AG09319 (cell line): ENCODE results near the gene AGMO.

ENCODE experiments used
- DNase-seq: peaks from one replicate; pipeline ENCODE4 v3.0.0-alpha.2; 2010; ENCODE audit warnings: low read depth; ENCODE audit errors: extremely low read depth
- CTCF ChIP-seq: IDR thresholded peaks from 2 replicates; pipeline ENCODE4 v1.5.1; 2011; ENCODE audit warnings: low read depth, mild to moderate bottlenecking, inconsistent platforms, low read length, moderate library complexity

The AGMO gene

GRCh38 chr7:15602236-15602635 is 40.4 kb upstream of the AGMO start:
- TF ChIP-seq CTCF = no peak
- no peak for DNase-seq

GRCh38 chr7:15601175-15601574 is 39.4 kb upstream of the AGMO start:
- DNase-seq = no peak
- TF ChIP-seq CTCF = no peak

GRCh38 chr7:15600298-15600697 is 38.5 kb upstream of the AGMO start:
- TF ChIP-seq CTCF = no peak
- DNase-seq = no peak

GRCh38 chr7:15594461-15594860 is 32.6 kb upstream of the AGMO start:
- DNase-seq = no peak
- no peak for TF ChIP-seq CTCF

- no peak for DNase-seq
- no peak for TF ChIP-seq CTCF
Observed at GRCh38 chr7:15593382-15593781, 31.6 kb upstream of the AGMO start.

GRCh38 chr7:15586266-15586665 is 24.5 kb upstream of the AGMO start:
- no peak for TF ChIP-seq CTCF
- DNase-seq = no peak

GRCh38 chr7:15584575-15584974 is 22.8 kb upstream of the AGMO start:
- no peak for DNase-seq
- TF ChIP-seq CTCF = no peak
